ENCODE measurements around the gene PML.
"Not testable (repeated sequence)": the region's sequence is repeated elsewhere in the genome, so short reads cannot be mapped to it uniquely, and the experiment has no call there.

The PML gene

DNA sequence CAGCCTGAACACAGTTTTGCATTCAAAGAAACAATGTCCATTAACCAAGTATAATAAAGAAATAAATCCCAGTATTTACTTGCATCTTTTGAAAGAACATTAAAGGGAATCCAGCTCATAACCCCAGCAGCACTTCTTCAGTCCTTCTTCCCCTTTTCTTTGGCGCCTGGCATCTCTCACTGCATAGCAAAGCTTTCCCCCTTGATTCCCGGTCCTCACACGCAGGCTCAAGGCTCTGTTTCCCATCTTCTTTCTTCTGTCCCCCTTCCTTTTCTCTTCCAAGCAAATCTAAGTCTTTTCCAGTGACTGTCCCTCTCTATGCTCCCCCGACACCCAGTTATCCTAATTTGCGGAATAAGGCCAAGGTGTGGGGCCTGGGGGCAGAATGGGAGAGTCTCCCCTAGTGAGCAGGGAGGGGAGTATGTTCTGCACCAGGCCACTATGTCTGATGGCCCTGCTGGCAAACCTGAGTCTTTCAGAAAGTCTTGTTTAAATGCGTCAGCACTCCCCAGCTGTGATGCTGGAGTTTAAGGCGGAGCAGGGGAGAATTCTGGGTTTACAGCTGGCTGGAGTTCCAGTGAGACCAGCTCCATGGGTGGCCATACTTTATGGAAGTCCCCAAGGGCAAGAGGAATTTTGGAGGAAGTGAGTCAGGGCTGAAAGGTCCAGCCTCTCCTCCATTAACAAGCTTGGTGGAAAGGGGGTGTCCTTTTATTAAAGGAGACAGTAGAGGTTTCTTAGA is 45.8 kb downstream of the PML start:
- ATAC-seq: no peak

DNA sequence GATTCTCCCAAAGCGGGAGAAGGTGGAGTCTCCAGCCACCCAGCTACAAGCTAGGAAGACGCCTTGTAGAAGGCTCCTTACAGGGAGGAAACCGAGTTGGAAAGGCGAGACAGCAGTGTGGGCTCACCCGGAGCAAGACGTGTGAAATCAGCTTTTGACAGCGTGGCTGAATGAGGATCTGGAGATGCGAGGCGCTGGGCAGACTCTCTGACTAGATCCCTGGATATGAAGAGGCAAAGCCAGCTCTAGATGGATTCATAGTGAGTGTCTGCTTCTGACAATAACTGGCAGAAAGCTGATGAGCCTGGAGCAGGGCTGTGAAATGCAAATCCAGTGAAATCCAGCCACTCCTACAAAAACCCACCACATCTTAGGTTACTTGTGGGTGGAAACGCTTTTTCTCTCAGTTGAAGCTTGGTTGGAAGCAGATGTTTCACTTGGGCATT is 46.8 kb downstream of the PML start:
- no peak for ATAC-seq

DNA sequence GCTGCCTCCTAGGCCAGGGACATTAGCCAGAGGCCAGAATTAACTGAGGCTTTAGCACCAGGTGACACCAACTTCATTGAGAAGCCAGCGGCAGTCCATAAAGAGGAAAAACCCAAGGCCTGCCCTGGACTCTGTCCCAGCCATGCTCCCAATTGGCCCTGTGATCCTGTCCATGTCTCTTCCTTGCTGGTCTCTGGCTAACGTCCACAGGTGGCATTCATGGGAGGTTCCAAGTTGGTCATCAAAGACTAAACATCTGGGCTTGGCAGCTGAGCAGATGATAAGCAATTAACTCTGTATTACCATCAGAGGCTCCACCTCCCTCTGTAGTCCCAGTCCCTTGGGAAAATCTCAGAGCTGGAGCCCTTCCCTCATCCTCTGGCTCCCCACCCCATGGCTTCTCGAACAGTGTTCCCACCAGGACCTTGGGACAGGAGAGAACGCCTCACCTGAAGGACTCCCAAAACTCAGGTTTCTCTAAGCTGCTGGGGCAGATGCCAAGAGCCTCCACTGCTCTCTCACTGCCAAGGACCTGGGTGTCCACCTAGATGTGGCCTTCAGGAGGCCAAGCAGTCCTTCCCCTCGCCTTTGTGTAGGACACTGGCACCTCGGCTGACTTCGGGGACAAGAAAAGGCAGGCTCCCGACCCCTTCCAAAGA is 47.4 kb downstream of the PML start:
- no peak for ATAC-seq

DNA sequence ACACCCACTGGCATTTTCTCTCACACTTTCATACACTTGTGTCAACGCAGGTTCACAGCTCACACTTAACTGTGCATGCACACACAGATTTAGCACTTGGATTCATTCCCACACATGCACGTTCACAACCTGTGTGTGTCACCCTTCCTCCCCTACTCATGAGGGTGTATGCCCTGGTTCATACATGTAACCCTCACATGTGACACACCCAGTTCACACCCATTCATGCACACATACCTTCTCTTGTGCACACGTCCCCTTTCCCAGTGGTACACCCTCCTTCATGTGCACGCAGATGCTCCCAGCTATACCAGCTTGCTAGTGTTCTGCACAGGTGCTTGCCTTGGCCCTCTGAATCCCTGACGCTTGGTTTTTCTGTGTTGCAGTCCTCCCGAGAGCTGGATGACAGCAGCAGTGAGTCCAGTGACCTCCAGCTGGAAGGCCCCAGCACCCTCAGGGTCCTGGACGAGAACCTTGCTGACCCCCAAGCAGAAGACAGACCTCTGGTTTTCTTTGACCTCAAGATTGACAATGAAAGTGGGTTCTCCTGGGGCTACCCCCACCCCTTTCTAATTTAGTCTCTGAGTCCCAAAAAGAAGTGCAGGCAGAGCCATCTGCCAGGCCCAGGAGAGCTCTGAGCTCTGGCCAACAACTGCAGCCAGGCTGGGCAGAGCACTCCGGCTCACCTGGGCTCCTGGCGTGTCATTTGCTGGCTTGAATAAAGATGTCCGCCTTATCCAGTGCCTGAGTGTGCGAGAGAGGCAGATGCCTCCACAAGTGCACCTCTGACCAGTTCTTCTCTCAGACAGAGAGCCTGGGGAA is 48.3 kb downstream of the PML start:
- ATAC-seq: no peak

DNA sequence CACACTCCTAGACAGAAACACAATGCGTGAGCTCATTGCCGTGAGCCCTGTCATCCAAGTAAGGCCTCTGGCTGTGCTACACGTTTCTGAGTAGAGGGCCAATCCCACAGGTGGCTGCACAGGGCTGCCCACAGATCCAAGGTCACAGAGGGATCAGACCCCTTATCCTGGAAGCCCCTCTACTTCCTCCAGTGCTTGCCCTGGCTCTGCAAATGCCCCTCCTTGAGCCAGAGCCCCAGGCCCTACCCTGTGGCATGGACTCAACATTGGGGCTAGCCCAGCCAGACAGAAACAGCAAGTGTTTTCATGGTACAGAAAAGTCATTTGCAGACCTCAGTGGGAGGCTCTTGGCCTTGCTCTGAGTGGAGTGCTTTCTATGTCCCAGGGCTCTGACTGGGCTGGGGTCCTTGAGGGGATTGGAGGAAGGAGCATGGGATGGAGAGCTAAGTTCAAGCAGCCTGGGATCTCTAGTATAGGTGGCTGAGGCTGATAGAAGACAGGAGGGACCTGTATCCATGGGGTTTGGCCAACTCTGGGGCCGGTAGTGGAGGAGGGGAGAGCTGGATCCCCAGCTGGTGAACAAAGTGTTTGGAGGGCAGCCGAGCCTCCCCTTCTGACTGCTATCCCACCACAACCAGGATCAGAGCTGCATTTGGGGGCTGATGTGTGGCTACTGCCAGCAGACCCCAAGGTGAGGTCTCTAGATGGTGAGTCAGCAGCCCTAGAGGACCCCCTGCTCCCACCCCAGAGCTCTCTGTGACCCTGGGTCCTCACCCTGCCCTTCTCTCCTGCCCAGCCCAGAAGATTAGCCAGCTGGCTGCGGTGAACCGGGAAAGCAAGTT is 49.1 kb downstream of the PML start:
- ATAC-seq: no peak

DNA sequence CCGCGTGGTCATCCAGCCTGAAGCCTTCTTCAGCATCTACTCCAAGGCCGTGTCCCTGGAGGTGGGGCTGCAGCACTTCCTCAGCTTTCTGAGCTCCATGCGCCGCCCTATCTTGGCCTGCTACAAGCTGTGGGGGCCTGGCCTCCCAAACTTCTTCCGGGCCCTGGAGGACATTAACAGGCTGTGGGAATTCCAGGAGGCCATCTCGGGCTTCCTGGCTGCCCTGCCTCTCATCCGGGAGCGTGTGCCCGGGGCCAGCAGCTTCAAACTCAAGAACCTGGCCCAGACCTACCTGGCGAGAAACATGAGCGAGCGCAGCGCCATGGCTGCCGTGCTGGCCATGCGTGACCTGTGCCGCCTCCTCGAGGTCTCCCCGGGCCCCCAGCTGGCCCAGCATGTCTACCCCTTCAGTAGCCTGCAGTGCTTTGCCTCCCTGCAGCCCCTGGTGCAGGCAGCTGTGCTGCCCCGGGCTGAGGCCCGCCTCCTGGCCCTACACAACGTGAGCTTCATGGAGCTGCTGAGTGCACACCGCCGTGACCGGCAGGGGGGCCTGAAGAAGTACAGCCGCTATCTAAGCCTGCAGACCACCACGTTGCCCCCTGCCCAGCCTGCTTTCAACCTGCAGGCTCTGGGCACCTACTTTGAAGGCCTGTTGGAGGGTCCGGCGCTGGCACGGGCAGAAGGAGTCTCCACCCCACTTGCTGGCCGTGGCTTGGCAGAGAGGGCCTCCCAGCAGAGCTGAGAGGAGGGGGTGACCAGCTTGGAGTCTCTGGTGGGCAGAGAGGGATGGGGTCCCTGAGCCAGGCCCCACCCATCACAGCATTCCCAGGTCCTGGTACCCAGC is 50.0 kb downstream of the PML start:
- ATAC-seq: no peak

DNA sequence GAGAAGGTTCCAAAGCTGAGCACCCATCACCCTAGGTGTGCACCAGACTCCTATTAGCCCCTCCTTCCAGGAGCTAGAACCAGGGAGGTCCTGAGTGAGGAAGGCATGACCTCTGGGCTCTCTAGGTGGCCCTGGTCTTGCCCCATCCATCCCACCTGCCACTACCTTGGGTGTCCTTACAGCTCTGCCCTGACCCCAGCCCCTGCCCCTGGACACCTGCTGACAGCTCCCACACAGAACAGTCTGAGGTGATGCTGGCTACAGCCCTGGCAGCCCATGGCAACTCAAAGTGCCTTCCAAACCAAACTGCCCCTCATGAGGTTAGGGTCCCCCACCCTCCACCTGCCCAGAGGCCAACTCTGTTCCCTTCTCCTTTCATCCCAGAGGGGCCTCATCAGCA is 50.7 kb downstream of the PML start:
- ATAC-seq: no peak

DNA sequence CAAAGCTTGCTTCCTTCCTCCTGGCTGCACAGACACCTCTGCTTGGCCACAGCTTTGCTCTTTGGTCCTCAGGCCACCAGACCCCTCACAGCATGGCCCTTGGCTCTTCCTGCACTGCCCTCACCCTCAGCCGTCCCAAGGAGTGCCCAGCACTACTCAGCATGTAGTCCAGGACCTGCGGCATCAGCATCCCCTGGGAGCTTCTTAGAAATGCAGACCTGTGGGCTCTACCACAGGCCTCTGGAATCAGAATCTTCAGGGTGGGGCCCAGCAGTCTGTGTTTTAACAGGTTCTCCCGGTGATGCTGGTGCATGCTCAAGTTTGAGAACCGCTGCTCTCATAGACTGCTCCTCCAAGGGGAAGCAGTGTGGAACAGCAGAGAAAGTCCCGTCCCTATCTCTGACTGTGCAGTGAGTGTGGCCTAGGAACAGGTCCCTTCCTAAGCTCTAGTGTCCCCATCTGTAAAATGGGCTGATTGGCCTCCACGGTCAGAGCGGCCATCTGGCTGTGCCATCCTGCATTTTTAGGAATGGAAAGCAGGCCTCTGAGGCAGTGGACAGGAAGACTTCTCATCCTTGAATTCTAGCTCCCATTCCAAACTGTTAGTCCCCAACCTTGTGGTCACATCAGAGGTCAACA is 51.2 kb downstream of the PML start:
- no peak for ATAC-seq

DNA sequence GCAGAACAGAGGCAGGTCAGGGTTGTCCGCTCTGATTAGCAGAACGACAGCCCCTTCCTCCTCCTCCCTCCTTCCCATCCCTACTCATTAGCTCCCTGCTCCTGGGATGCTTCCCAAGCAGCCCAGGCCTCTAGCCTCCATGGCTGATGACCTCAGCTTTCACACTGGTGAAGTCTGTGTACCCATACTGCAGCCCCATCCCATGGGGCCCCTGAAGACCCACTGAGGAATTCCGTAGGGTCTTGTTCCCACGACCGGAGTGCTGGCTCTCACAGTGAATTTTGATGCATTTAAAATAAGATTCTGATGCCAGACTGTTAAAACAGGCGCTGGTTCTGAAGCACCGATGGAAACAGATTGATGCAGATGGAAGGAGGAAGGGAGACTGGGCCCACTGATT is 51.8 kb downstream of the PML start:
- ATAC-seq: no peak

DNA sequence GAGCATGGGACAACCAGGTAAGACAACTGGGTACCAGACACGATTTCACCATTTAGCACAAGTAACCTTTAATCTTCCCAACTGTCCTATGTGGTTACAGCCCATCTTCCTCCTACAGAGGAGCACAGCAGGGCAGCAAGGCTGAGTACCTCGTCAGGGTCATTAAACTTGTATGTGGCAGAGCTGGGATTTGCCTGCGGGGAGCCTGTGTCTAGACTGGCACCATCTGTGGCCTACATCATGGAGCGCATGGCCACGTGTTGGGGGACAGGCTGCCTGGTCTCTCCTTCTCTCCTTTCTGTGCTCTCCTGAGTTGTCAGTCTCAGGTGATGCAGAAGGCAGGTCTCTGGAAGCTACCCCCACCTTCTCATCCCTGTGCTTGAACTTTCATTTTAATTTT is 55.6 kb downstream of the PML start:
- ATAC-seq: no peak

DNA sequence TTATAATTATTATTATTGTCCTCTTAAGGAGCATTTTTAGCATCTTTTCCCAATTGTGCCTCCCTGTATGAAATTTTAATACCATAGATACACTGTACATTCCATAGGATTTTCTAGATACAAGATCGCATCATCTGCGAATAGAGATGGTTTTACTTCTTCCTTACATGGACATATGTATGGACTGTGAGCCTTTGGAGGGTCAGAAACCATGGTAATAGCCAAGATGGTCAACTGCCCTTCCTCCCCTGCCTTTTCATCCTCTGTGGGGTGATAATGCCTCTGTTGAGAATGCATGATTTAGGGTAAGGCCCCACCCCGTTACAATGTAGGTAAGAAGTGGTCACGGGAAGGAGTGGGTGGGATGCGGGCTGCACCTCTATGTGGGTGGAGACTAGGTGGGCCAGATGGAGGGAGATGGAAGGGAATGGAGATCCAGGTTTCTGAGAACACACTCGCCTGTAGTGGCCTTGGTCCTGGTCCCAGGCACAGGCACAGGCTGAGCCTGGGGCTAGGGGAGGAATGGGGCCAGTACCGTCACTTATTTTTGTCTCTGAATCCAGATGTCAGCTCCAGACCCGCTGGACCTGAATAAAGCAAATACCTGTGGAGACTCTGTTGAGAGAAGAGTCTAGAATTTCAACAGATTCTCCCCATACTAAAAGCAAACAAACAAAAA is 56.2 kb downstream of the PML start:
- no peak for ATAC-seq

DNA sequence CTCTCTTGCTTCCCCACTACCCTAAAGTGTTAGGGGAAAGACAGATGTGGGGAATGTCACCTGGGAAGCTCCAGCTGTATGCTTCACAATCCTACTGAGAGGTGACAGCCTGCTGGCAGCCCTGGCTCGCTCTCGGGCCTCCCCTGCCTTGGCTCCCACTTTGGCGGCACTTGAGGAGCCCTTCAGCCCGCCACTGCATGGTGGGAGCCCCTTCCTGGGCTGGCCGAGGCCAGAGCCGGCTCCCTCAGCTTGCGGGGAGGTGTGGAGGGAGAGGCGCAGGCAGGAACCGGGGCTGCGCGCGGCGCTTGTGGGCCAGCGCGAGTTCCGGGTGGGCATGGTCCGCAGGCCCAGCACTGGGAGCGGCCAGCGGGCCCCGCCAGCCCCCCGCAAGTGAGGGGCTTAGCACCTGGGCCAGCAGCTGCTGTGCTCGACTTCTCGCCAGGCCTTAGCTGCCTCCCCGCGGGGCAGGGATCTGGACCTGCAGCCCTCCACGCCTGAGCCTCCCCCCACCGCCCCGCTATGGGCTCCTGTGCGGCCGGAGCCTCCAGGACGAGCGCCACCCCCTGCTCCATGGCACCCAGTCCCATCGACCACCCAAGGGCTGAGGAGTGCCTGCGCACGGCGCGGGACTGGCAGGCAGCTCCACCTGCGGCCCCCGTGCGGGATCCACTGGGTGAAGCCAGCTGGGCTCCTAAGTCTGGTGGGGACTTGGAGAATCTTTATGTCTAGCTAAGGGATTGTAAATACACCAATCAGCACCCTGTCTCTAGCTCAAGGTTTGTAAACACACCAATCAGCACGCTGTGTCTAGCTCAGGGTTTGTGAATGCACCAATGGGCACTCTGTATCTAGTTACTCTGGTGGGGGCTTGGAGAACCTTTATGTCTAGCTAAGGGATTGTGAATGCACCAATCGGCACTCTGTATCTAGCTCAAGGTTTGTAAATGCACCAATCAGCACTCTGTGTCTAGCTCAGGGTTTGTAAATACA is 58.0 kb downstream of the PML start:
- ATAC-seq: not testable (repeated sequence)

DNA sequence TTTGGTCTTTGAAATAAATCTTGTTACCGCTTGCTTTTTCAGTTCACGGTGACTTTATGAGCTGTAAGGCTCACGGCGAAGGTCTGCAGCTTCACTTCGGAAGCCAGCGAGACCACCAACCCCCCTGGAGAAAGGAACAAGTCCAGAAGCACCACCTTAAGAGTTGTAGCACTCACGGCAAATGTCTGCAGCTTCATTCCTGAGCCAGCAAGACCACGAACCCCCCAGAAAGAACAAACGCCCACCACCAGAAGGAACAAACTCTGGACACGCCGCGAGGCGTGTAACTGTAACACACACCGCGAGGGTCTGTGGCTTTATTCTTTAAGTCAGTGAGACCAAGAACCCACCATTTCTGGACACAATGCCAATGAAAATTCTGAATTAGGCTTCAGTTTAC is 59.0 kb downstream of the PML start:
- ATAC-seq: no peak

DNA sequence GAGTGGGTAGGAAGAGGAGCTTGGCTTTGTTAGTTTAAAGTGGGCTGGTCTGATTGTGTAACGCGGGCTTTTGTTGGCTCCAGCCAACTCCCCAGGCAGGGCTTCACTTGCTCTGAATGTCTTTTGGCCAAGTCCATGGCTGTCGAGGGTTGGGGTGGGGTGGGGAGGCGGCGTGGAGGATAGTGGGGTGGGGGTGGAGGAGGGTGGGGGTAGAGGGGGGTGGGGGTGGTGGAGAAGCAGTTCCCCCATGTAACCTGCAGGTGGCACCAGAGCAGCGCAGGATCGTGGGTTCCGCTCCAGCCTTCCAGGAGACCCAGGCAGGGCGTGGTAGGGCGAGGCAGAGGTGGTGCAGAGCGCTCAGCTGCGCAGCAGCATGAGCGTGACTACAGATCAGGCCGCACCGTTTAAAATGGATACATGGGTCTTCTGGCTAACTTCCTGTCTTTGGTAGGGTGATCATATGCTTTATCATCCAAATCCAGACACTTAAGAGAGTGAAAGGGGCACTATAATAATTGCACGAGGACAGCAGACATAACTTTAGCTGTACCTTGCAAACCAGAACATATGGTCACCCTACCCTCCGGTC is 59.5 kb downstream of the PML start:
- ATAC-seq: peak; percentile 80 to 91

DNA sequence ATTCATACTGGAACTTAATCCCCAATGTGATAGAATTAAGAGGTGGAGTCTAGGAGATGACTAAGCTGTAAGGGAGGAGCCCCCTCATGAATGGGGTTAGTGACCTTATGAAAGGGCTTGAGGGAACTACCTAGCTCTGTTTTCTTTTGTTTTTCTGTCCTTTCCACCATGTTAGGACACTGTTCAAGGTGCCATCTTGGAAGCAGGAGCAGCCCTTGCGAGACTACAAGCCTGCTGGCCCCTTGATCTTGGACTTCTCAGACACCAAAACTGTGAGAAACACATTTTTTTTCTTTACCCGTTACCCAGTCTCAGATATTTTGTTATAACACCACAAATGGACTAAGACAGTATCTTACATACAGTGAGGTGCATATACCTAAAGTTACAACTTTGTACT is 61.3 kb downstream of the PML start:
- ATAC-seq: no peak

DNA sequence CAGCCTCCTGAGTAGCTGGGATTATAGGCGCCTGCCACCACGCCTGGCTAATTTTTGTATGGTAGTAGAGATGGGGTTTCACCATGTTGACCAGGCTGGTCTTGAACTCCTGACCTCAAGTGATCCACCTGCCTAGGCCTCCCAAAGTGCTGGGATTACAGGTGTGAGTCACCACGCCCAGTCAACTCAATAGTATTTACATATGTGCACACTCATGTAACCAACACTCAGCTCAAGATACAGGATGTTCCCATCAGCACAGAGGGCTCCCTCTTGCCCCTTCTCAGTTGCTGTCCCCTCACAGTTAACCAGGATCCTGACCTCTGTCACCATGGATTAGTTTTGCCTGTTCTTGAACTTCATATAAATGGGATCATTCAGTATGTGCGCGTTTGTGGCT is 61.8 kb downstream of the PML start:
- ATAC-seq: peak in 1 of 2 donors; percentile 47

DNA sequence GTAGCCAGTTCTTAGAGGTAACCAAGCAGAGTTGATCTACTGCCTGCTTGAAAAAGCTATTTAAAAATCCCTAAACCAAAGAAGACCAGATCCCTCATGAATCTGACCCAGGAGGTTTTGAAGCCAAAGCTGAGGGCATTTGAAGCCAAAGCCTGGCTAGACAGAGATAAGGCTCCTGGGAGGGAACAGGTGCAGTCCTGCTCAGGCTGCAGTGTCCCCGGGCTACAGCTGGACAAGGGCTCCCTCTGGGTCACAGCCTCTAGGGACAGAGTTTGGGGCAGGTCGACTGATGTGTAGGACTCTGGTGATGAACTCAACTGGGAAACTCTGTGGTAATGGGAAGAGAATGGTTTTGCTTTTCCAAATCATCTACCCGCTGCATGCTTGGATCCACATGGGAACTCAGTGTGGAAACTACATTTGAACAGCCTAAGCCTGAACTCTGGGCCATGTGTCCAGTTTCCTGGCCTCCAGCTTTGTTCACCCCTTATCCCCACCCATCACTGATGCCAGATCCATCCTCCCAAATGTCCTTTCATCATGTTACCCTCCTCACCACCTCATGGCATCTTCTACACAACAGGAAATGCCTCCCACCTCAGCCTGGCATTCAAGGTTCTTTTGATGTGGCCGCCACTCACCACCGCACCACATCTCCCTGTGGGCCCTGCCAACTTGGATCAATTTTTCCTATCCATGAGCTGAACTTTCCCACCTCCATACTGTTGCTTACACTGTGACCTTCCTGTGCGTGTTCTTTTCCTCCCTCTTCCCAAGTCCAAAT is 64.7 kb downstream of the PML start:
- not testable (repeated sequence) for ATAC-seq

DNA sequence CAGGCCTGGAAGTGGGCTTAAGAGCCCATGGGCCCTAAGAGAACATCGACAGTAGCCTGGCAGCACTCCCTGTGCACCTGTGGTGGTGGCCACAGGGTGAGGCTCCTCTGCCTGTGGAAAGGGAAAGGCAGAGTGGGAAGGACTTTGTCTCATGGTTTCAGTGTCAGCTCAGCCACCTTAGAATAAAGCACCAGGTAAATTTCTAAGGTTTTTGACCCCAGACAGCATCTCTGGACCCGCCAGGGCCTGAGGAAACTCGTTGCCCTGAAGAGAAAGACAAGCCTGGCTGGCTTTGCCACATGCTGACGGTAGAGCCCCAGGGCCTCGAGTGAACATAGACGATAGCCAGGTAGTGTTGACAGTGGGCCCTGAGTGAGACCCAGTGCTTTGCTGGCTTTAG is 65.7 kb downstream of the PML start:
- ATAC-seq: no peak
